HL-60 (cell line): Measurements from ENCODE around the gene ECE2.

ENCODE experiments used
- GABPA ChIP-seq: IDR thresholded peaks from 2 replicates; pipeline ENCODE4 v1.6.1; 2012; ENCODE audit warnings: low read depth
- POLR2AphosphoS5 ChIP-seq: IDR thresholded peaks from 2 replicates; pipeline ENCODE4 v1.6.1; 2012; ENCODE audit warnings: low read depth
- TF ChIP-seq, protein P1 (sequence below): IDR thresholded peaks from one replicate; pipeline ENCODE4 v1.5.1; 2011; ENCODE audit warnings: low read length, control low read depth, inconsistent platforms; ENCODE audit not compliant: insufficient read depth

DNA sequence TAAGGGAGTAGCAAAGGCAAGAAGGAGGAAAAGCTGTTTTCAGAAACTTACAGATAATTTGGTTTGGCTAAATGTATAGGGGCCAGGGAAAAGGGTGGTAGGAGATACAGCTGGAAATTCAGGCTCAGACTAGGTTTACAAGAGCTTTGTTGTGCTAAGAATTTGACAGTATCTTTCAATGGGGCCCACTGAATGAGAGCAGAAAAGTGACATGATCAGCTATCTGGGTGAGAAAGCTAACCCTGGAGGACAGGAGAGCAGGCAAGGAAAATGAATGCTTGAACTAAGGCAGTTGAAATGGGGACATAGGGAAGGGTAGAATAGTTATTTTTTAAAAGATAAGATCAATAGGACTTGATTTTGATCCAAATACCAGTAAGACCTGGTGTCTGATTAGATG lies 35.8 kb downstream of the ECE2 start:
- TF ChIP-seq, protein P1, sequence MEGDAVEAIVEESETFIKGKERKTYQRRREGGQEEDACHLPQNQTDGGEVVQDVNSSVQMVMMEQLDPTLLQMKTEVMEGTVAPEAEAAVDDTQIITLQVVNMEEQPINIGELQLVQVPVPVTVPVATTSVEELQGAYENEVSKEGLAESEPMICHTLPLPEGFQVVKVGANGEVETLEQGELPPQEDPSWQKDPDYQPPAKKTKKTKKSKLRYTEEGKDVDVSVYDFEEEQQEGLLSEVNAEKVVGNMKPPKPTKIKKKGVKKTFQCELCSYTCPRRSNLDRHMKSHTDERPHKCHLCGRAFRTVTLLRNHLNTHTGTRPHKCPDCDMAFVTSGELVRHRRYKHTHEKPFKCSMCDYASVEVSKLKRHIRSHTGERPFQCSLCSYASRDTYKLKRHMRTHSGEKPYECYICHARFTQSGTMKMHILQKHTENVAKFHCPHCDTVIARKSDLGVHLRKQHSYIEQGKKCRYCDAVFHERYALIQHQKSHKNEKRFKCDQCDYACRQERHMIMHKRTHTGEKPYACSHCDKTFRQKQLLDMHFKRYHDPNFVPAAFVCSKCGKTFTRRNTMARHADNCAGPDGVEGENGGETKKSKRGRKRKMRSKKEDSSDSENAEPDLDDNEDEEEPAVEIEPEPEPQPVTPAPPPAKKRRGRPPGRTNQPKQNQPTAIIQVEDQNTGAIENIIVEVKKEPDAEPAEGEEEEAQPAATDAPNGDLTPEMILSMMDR: no peak
- TF ChIP-seq POLR2AphosphoS5 (no peak), GABPA (no peak)
